NCI-H345 treated with DMSO at 0.1 percent for 48 hours (cell line): Measurements from ENCODE around the gene COX7A2L.
"Not testable (repeated sequence)": the region's sequence is repeated elsewhere in the genome, so short reads cannot be mapped to it uniquely, and the experiment has no call there.

ENCODE experiments used
- DNase-seq: peaks from one replicate; lab custom pipeline; 2025; ENCODE audit not compliant: unreplicated experiment; lab: John Stamatoyannopoulos, UW

The COX7A2L gene

GRCh38 chr2:42340045-42340937 lies 20.7 kb downstream of the COX7A2L start:
- DNase-seq = no peak

GRCh38 chr2:42339191-42339912 lies 21.7 kb downstream of the COX7A2L start:
- DNase-seq = no peak

GRCh38 chr2:42338567-42339190 lies 22.3 kb downstream of the COX7A2L start:
- no peak for DNase-seq

GRCh38 chr2:42337846-42338566 lies 23.0 kb downstream of the COX7A2L start:
- no peak for DNase-seq

- no peak for DNase-seq
Measured at GRCh38 chr2:42337356-42337820, 23.6 kb downstream of the COX7A2L start.

GRCh38 chr2:42336361-42336965 lies 24.6 kb downstream of the COX7A2L start:
- no peak for DNase-seq

- DNase-seq = no peak
Measured at GRCh38 chr2:42335514-42336104, 25.4 kb downstream of the COX7A2L start.

GRCh38 chr2:42334865-42335264 lies 26.2 kb downstream of the COX7A2L start:
- DNase-seq = not testable (repeated sequence)

- no peak for DNase-seq
Measured at GRCh38 chr2:42334220-42334619, 26.8 kb downstream of the COX7A2L start.

- no peak for DNase-seq
Measured at GRCh38 chr2:42333579-42333978, 27.4 kb downstream of the COX7A2L start.

GRCh38 chr2:42332575-42332974 lies 28.4 kb downstream of the COX7A2L start:
- DNase-seq = no peak

GRCh38 chr2:42331569-42332284 lies 29.3 kb downstream of the COX7A2L start:
- DNase-seq = no peak

GRCh38 chr2:42329736-42330135 lies 31.3 kb downstream of the COX7A2L start:
- no peak for DNase-seq

- no peak for DNase-seq
Measured at GRCh38 chr2:42328923-42329322, 32.1 kb downstream of the COX7A2L start.

GRCh38 chr2:42328148-42328833 lies 32.7 kb downstream of the COX7A2L start:
- no peak for DNase-seq

GRCh38 chr2:42327125-42327524 lies 33.9 kb downstream of the COX7A2L start:
- DNase-seq = peak; percentile 27

GRCh38 chr2:42325609-42326008 lies 35.4 kb downstream of the COX7A2L start:
- DNase-seq = no peak

GRCh38 chr2:42324949-42325348 lies 36.1 kb downstream of the COX7A2L start:
- DNase-seq = no peak

- DNase-seq = no peak
Measured at GRCh38 chr2:42324244-42324643, 36.8 kb downstream of the COX7A2L start.
